ENCODE results near the gene PRKCB.

PRKCB gene

GRCh38 chr16:23934610-23935236 lies 98.9 kb downstream of the PRKCB start:
- Histone ChIP-seq H3K27me3 (ENCODE audit: control insufficient read depth, insufficient read depth, low read length) (no peaks in the 10 kb centered on the region), H3K4me1 (no peaks in the 10 kb centered on the region), H3K36me3 (ENCODE audit: control insufficient read depth, insufficient read depth, low read length) (no peaks in the 10 kb centered on the region), H3K9ac (no peak overlapping the region), H3K4me2 (ENCODE audit: low read length) (no peak overlapping the region), H3K79me2 (no peaks in the 10 kb centered on the region), H3K4me3 (ENCODE audit: low read depth, low read length) (no peak overlapping the region), H2AFZ (no peak overlapping the region), H3K27ac (no peak overlapping the region), H3K9me3 (ENCODE audit: control insufficient read depth, low read length) (no peaks in the 10 kb centered on the region)
- TF ChIP-seq, protein P1, sequence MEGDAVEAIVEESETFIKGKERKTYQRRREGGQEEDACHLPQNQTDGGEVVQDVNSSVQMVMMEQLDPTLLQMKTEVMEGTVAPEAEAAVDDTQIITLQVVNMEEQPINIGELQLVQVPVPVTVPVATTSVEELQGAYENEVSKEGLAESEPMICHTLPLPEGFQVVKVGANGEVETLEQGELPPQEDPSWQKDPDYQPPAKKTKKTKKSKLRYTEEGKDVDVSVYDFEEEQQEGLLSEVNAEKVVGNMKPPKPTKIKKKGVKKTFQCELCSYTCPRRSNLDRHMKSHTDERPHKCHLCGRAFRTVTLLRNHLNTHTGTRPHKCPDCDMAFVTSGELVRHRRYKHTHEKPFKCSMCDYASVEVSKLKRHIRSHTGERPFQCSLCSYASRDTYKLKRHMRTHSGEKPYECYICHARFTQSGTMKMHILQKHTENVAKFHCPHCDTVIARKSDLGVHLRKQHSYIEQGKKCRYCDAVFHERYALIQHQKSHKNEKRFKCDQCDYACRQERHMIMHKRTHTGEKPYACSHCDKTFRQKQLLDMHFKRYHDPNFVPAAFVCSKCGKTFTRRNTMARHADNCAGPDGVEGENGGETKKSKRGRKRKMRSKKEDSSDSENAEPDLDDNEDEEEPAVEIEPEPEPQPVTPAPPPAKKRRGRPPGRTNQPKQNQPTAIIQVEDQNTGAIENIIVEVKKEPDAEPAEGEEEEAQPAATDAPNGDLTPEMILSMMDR (IDR thresholded peaks at IDR 0.05) = no peak

GRCh38 chr16:23940111-23940510 lies 104.3 kb downstream of the PRKCB start:
- Histone ChIP-seq H3K36me3 (ENCODE audit: control insufficient read depth, insufficient read depth, low read length) (no peaks in the 10 kb centered on the region), H3K4me1 (no peaks in the 10 kb centered on the region), H3K4me2 (ENCODE audit: low read length) (no peak overlapping the region), H3K27me3 (ENCODE audit: control insufficient read depth, insufficient read depth, low read length) (no peaks in the 10 kb centered on the region), H3K9me3 (ENCODE audit: control insufficient read depth, low read length) (no peaks in the 10 kb centered on the region), H3K4me3 (ENCODE audit: low read depth, low read length) (no peak overlapping the region), H3K9ac (no peak overlapping the region), H2AFZ (no peak overlapping the region), H3K27ac (no peak overlapping the region), H3K79me2 (no peaks in the 10 kb centered on the region)
- TF ChIP-seq, protein P1 (IDR thresholded peaks at IDR 0.05) = no peak

DNA sequence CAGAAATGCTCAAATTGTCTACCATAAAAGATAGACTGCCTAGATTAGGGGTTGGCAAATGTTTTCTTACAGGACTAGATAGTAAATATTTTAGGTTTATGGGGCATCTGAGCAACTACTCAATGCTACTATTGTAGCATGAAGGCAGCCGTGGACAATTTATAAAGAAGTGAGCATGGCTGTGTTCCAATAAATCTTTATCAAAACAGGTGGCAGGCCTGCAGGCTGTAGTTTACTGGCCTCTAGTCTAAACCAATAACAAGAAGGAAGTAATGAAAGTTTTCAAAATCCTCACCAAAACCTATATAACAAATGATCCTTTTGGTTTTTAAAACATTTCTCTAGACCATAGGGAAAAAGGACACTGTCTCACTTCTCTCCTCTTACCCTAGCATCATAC lies 105.2 kb downstream of the PRKCB start:
- Histone ChIP-seq H2AFZ (no peak overlapping the region), H3K4me1 (no peaks in the 10 kb centered on the region)

GRCh38 chr16:23941963-23942564 lies 106.3 kb downstream of the PRKCB start:
- Histone ChIP-seq H3K9me3 (ENCODE audit: control insufficient read depth, low read length) (no peaks in the 10 kb centered on the region), H2AFZ (no peak overlapping the region), H3K4me1 (no peaks in the 10 kb centered on the region), H3K27me3 (ENCODE audit: control insufficient read depth, insufficient read depth, low read length) (no peaks in the 10 kb centered on the region), H3K4me3 (ENCODE audit: low read depth, low read length) (no peak overlapping the region), H3K27ac (no peak overlapping the region), H3K79me2 (no peaks in the 10 kb centered on the region), H3K9ac (no peak overlapping the region), H3K36me3 (ENCODE audit: control insufficient read depth, insufficient read depth, low read length) (no peaks in the 10 kb centered on the region), H3K4me2 (ENCODE audit: low read length) (no peak overlapping the region)
- TF ChIP-seq, protein P1 (IDR thresholded peaks at IDR 0.05) = no peak

More for the DNA sequence above, 105.2 kb downstream of the PRKCB start:
- Histone ChIP-seq H3K27ac (no peak overlapping the region), H3K79me2 (no peaks in the 10 kb centered on the region), H3K9me3 (ENCODE audit: control insufficient read depth, low read length) (no peaks in the 10 kb centered on the region), H3K4me3 (ENCODE audit: low read depth, low read length) (no peak overlapping the region), H3K4me2 (ENCODE audit: low read length) (no peak overlapping the region), H3K27me3 (ENCODE audit: control insufficient read depth, insufficient read depth, low read length) (no peaks in the 10 kb centered on the region), H3K9ac (no peak overlapping the region), H3K36me3 (ENCODE audit: control insufficient read depth, insufficient read depth, low read length) (no peaks in the 10 kb centered on the region)
- TF ChIP-seq, protein P1 (IDR thresholded peaks at IDR 0.05) = no peak

GRCh38 chr16:23943604-23944003 lies 107.8 kb downstream of the PRKCB start:
- H3K4me3 ChIP-seq (ENCODE audit: low read depth, low read length) = no peak overlapping the region
- H3K9ac ChIP-seq = no peak overlapping the region
- H2AFZ ChIP-seq = no peak overlapping the region
- no peaks in the 10 kb centered on the region for H3K4me1 ChIP-seq
- no peaks in the 10 kb centered on the region for H3K9me3 ChIP-seq (ENCODE audit: control insufficient read depth, low read length)
- no peaks in the 10 kb centered on the region for H3K27me3 ChIP-seq (ENCODE audit: control insufficient read depth, insufficient read depth, low read length)
- no peak overlapping the region for H3K27ac ChIP-seq
- no peaks in the 10 kb centered on the region for H3K36me3 ChIP-seq (ENCODE audit: control insufficient read depth, insufficient read depth, low read length)
- no peak overlapping the region for H3K4me2 ChIP-seq (ENCODE audit: low read length)
- no peaks in the 10 kb centered on the region for H3K79me2 ChIP-seq
- TF ChIP-seq, protein P1 (IDR thresholded peaks at IDR 0.05) = no peak

All from parathyroid adenoma (tissue), 2 donors.